Fibroblast of lung (primary cell): ENCODE measurements around the gene GRHL1. TPM values are rescaled to one million over a fixed set of nuclear protein-coding genes. Genes with fewer than 3 reads are reported as not detected.
A peak's percentile ranks its signal among the peaks of the same experiment; 100 is the strongest.

Experiments used
- DNase-seq, 2 donors: peaks; one replicate each; pipeline versions ENCODE4 v3.0.0 to v3.0.0-alpha.2; 2010; ENCODE audit warnings: low read depth in 2 of 2
- H2AFZ ChIP-seq: 2 replicates; pipeline ENCODE4 v1.5.1; 2012; ENCODE audit warnings: low read length, control low read depth, inconsistent platforms
- H3K27ac ChIP-seq: 2 replicates; pipeline ENCODE4 v1.5.1; 2011; ENCODE audit warnings: low read length, control low read depth; ENCODE audit not compliant: insufficient read depth
- H3K27me3 ChIP-seq: 2 replicates; pipeline ENCODE4 v1.5.1; 2011; ENCODE audit warnings: mild to moderate bottlenecking, low read length; ENCODE audit not compliant: control insufficient read depth, insufficient read depth
- H3K36me3 ChIP-seq: 2 replicates; pipeline ENCODE4 v1.5.1; 2011; ENCODE audit warnings: low read length; ENCODE audit not compliant: control insufficient read depth, insufficient read depth
- H3K4me1 ChIP-seq: 2 replicates; pipeline ENCODE4 v1.5.1; 2011; ENCODE audit warnings: low read length; ENCODE audit not compliant: control insufficient read depth, insufficient read depth; ENCODE audit errors: extremely low read depth
- H3K4me2 ChIP-seq: 2 replicates; pipeline ENCODE4 v1.5.1; 2011; ENCODE audit warnings: low read length, control low read depth; ENCODE audit not compliant: insufficient read depth; ENCODE audit errors: extremely low read depth
- H3K4me3 ChIP-seq, 4 experiments: fragments of 200-600 bp in 1 of 4; sonication (generic) in 1 of 4; replicated peaks in 1 of 4; 2 replicates each; pipeline ENCODE4 v1.5.1; 2011 to 2016; ENCODE audit warnings: low read length in 4 of 4, low read depth in 3 of 4, mild to moderate bottlenecking in 3 of 4, control low read depth in 2 of 4, inconsistent platforms in 1 of 4, mixed read lengths in 1 of 4; ENCODE audit not compliant: insufficient read depth in 1 of 4; ENCODE audit errors: control extremely low read depth in 1 of 4
- H3K79me2 ChIP-seq: 2 replicates; pipeline ENCODE4 v1.5.1; 2012; ENCODE audit warnings: mild to moderate bottlenecking, low read length, inconsistent platforms; ENCODE audit not compliant: control insufficient read depth, insufficient read depth
- H3K9ac ChIP-seq: 2 replicates; pipeline ENCODE4 v1.5.1; 2011; ENCODE audit warnings: mild to moderate bottlenecking, low read length, control low read depth; ENCODE audit not compliant: insufficient read depth
- H3K9me3 ChIP-seq: 2 replicates; pipeline ENCODE4 v1.5.1; 2012; ENCODE audit warnings: low read depth, low read length; ENCODE audit not compliant: control insufficient read depth, insufficient read depth
- H4K20me1 ChIP-seq: 2 replicates; pipeline ENCODE4 v1.5.1; 2011; ENCODE audit warnings: low read length; ENCODE audit not compliant: control insufficient read depth, insufficient read depth; ENCODE audit errors: extremely low read depth
- EZH2 ChIP-seq: IDR thresholded peaks from 2 replicates; pipeline ENCODE4 v1.5.1; 2012; ENCODE audit warnings: low read length, control low read depth, mild to moderate bottlenecking; ENCODE audit errors: missing control alignments
- polyA minus RNA-seq: library from RNA; depleted of rRNA, polyadenylated mRNA; stranded (reverse); fragments of >200 nt; gene quantifications from 2 replicates; pipeline ENCODE4 v1.2.3, GENCODE V29; 2011; ENCODE audit warnings: low replicate concordance
- polyA plus RNA-seq, 2 donors: library from polyadenylated mRNA; depleted of rRNA in 1 of 2; stranded (reverse) in 1 of 2; unstranded in 1 of 2; fragments of >200 nt; gene quantifications; 2 replicates each; pipeline ENCODE4 v1.2.1, GENCODE V29; 2011 to 2012; ENCODE audit warnings: missing spikeins in 1 of 2
- total RNA-seq: library from RNA; depleted of rRNA; stranded (reverse); fragments of >200 nt; gene quantifications from 2 replicates; pipeline ENCODE4 v1.2.1, GENCODE V29; 2014
- TF ChIP-seq, protein P1 (sequence below), 2 donors: IDR thresholded peaks in 1 of 2; conservative IDR thresholded peaks in 1 of 2; 1 replicate in 1 of 2; 2 replicates in 1 of 2; pipeline ENCODE4 v1.5.1; 2011 to 2012; ENCODE audit warnings: low read length in 2 of 2, control low read depth in 1 of 2, inconsistent platforms in 1 of 2, low read depth in 1 of 2, mild to moderate bottlenecking in 1 of 2

Gene GRHL1, protein sequence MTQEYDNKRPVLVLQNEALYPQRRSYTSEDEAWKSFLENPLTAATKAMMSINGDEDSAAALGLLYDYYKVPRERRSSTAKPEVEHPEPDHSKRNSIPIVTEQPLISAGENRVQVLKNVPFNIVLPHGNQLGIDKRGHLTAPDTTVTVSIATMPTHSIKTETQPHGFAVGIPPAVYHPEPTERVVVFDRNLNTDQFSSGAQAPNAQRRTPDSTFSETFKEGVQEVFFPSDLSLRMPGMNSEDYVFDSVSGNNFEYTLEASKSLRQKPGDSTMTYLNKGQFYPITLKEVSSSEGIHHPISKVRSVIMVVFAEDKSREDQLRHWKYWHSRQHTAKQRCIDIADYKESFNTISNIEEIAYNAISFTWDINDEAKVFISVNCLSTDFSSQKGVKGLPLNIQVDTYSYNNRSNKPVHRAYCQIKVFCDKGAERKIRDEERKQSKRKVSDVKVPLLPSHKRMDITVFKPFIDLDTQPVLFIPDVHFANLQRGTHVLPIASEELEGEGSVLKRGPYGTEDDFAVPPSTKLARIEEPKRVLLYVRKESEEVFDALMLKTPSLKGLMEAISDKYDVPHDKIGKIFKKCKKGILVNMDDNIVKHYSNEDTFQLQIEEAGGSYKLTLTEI
- 0.77 and 0.99 TPM in 2 replicates for total RNA-seq
- polyA plus RNA-seq = 0.65 and 0.69 TPM in 2 replicates
- 0.41 and 0.62 TPM in 2 replicates for polyA plus RNA-seq (2012)
- polyA minus RNA-seq = 0.22 TPM in 1 of 2 replicates, not detected in the other

DNA sequence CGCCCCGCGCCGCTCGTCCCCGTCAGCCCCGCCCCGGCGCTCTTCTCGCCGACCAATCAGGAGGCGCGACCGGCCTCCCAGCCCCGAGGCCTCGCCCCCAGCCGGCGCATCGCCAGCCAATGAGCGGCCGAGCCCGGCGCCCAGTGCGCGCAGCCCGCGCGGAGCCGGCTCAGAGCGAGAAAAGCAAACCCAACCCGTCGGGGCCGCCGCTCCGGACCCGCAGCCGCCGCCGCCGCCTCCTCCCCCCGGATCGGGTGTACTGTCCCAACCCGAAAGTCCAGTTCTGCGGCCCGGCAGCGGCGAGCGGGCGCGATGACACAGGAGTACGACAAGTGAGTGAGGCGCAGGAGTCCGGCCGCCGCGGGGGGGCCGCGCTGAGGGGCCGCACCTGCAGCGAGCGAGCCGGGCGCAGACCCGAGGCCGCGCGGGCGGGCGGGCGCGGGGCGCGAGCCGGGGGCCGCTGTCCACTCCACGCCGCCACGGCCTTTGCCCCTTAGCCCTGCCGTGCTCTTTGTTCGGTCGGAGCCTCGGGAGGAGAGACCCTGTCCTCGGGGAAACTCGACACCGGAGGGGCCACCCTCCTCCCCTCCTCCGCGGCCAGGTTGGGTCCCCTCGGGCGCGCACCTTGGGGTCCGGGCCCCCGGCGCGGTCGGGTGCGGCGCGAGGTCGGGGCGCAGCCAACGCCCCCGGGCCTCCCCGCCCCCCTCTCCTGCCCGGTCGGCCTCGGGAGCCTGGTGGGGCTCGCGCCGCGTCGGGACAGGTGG lies at the start of gene GRHL1:
Gene GRHL1 (plus strand): TSS at position 172 of the 764 bp plus-strand sequence. CDS start 141 bp downstream, at position 313.
- Histone ChIP-seq H3K4me2 (peak within 1 kb of the TSS; percentile 79), H2AFZ (peak within 1 kb of the TSS; percentile 16), H3K79me2 (no peaks in the 10 kb centered on the region), H3K9ac (no peak within 1 kb of the TSS), H3K27me3 (no peaks in the 10 kb centered on the region), H3K4me3 (peak within 1 kb of the TSS; percentile 12 to 65 (median 44)), H3K27ac (no peak within 1 kb of the TSS), H3K4me1 (peaks cover 2% of the 10 kb centered on the region), H4K20me1 (no peaks in the 10 kb centered on the region), H3K9me3 (no peaks in the 10 kb centered on the region), H3K36me3 (no peaks in the 10 kb centered on the region)
- peak; percentile 83 to 88 for DNase-seq
- TF ChIP-seq EZH2 = no peak
- TF ChIP-seq, protein P1, sequence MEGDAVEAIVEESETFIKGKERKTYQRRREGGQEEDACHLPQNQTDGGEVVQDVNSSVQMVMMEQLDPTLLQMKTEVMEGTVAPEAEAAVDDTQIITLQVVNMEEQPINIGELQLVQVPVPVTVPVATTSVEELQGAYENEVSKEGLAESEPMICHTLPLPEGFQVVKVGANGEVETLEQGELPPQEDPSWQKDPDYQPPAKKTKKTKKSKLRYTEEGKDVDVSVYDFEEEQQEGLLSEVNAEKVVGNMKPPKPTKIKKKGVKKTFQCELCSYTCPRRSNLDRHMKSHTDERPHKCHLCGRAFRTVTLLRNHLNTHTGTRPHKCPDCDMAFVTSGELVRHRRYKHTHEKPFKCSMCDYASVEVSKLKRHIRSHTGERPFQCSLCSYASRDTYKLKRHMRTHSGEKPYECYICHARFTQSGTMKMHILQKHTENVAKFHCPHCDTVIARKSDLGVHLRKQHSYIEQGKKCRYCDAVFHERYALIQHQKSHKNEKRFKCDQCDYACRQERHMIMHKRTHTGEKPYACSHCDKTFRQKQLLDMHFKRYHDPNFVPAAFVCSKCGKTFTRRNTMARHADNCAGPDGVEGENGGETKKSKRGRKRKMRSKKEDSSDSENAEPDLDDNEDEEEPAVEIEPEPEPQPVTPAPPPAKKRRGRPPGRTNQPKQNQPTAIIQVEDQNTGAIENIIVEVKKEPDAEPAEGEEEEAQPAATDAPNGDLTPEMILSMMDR (conservative IDR thresholded peaks at IDR 0.05 in 1 of 2, IDR thresholded peaks at IDR 0.05 in 1 of 2; ENCODE audit: low read depth in 1 of 2, low read length in 2 of 2) = no peak

GRCh38 chr2:9905413-9905812 lies 46.1 kb upstream of the GRHL1 start:
- H3K9me3 ChIP-seq = no peaks in the 10 kb centered on the region
- no peak overlapping the region for H3K9ac ChIP-seq
- H3K79me2 ChIP-seq = no peaks in the 10 kb centered on the region
- H3K27ac ChIP-seq = no peak overlapping the region
- DNase-seq = no peak
- TF ChIP-seq, protein P1 (conservative IDR thresholded peaks at IDR 0.05 in 1 of 2, IDR thresholded peaks at IDR 0.05 in 1 of 2; ENCODE audit: low read depth in 1 of 2, low read length in 2 of 2) = no peak
- TF ChIP-seq EZH2 = no peak
- no peak overlapping the region for H2AFZ ChIP-seq
- H3K4me2 ChIP-seq = no peak overlapping the region
- no peak overlapping the region for H3K4me3 ChIP-seq
- H3K4me1 ChIP-seq = no peaks in the 10 kb centered on the region
- no peaks in the 10 kb centered on the region for H3K36me3 ChIP-seq
- no peaks in the 10 kb centered on the region for H4K20me1 ChIP-seq
- H3K27me3 ChIP-seq = no peaks in the 10 kb centered on the region

DNA sequence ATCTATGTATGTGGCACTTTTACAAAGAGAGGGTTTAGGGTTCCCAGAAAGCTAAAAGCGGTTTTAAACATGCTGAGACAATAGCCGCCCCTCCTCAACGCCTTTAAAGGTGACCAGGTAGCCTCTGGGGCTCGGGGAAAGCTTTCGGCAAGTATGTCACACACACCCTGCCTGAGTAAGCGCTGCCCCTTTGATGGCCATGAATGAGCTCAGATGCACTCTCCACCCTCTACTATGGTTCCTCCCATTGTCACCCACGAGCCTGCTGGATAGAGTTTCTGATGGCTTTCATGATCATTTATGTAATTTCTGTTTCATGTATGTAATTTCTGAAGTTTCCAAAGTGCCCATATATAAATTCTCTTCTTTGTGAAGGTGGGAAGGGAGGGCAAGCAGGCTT lies 44.1 kb upstream of the GRHL1 start:
- no peak overlapping the region for H3K4me2 ChIP-seq
- no peak overlapping the region for H2AFZ ChIP-seq
- H3K9ac ChIP-seq = no peak overlapping the region
- no peaks in the 10 kb centered on the region for H3K27me3 ChIP-seq
- H3K79me2 ChIP-seq = no peaks in the 10 kb centered on the region
- TF ChIP-seq, protein P1 (conservative IDR thresholded peaks at IDR 0.05 in 1 of 2, IDR thresholded peaks at IDR 0.05 in 1 of 2; ENCODE audit: low read depth in 1 of 2, low read length in 2 of 2) = no peak
- no peak for TF ChIP-seq EZH2
- DNase-seq = no peak
- no peaks in the 10 kb centered on the region for H3K36me3 ChIP-seq
- no peak overlapping the region for H3K27ac ChIP-seq
- no peaks in the 10 kb centered on the region for H4K20me1 ChIP-seq
- H3K4me1 ChIP-seq = no peaks in the 10 kb centered on the region
- no peaks in the 10 kb centered on the region for H3K9me3 ChIP-seq
- no peak overlapping the region for H3K4me3 ChIP-seq
